Activated naive CD8-positive, alpha-beta T cell treated with anti-CD3 and anti-CD28 coated beads, Interleukin-2, amount 50 U/mL, for 24 hours (primary cell): ENCODE measurements around the gene SLC35F1.
"Not testable (repeated sequence)": the region's sequence is repeated elsewhere in the genome, so short reads cannot be mapped to it uniquely, and the experiment has no call there.

ENCODE experiments used
- ATAC-seq: fragments of 150-1000 bp; cut with Tn5 transposase; one replicate; pipeline ENCODE4 v1.10.0; 2021
- DNase-seq: peaks from one replicate; pipeline ENCODE4 v3.0.0; 2021
- H3K27ac Mint-ChIP-seq: one replicate; pipeline ENCODE4 v1.8.0; 2021; ENCODE audit warnings: mild to moderate bottlenecking, mixed read lengths
- H3K27me3 Mint-ChIP-seq: one replicate; pipeline ENCODE4 v1.8.0; 2021; ENCODE audit warnings: mixed read lengths
- H3K36me3 Mint-ChIP-seq: one replicate; pipeline ENCODE4 v1.8.0; 2021; ENCODE audit warnings: low read depth, mixed read lengths
- H3K4me1 Mint-ChIP-seq: one replicate; pipeline ENCODE4 v1.8.0; 2021; ENCODE audit warnings: mixed read lengths
- H3K4me3 Mint-ChIP-seq: one replicate; pipeline ENCODE4 v1.8.0; 2021; ENCODE audit warnings: mild to moderate bottlenecking, moderate library complexity, mixed read lengths
- H3K9me3 Mint-ChIP-seq: one replicate; pipeline ENCODE4 v1.8.0; 2021; ENCODE audit warnings: mixed read lengths

The SLC35F1 gene

GRCh38 chr6:117906958-117907600, at the start of gene SLC35F1:
SLC35F1 (plus strand) TSS chr6:117907264.
- Mint-ChIP-seq H3K9me3 (no peaks in the 10 kb centered on the region), H3K4me3 (peak within 1 kb of the TSS; percentile 55)
- DNase-seq: peak; percentile 54

GRCh38 chr6:117858601-117859000, 48.5 kb upstream of the SLC35F1 start:
- not testable (repeated sequence) for H3K9me3 Mint-ChIP-seq, H3K27ac Mint-ChIP-seq, H3K36me3 Mint-ChIP-seq, DNase-seq, H3K4me3 Mint-ChIP-seq, ATAC-seq, H3K4me1 Mint-ChIP-seq
- peaks cover 14% of the 10 kb centered on the region for H3K27me3 Mint-ChIP-seq

More at GRCh38 chr6:117906958-117907600, at the start of gene SLC35F1:
- Mint-ChIP-seq H3K27me3 (peaks cover 66% of the 10 kb centered on the region), H3K27ac (no peak within 1 kb of the TSS), H3K36me3 (no peaks in the 10 kb centered on the region), H3K4me1 (peaks cover 6% of the 10 kb centered on the region)
- peak; percentile 72 for ATAC-seq

DNA sequence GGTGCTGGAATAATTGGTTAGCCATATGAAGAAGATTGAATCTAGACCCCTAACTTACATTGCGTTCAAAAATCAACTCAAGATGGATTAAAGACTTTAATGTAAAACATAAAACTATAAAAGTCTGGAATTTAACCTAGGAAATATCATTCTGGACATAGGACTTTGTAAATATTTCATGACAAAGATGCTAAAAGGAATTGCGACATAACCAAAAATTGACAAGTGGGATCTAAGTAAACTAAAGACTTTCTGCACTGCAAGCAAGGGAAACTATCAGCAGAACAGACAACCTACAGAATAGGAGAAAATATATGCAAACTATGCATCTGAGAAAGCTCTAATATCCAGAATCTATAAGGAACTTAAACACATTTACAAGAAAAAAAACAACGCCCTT, 45.5 kb upstream of the SLC35F1 start:
- DNase-seq: no peak
- H3K4me1 Mint-ChIP-seq: no peaks in the 10 kb centered on the region
- H3K27ac Mint-ChIP-seq: no peak overlapping the region
- no peak for ATAC-seq
- no peak overlapping the region for H3K4me3 Mint-ChIP-seq
- H3K27me3 Mint-ChIP-seq: peaks cover 4% of the 10 kb centered on the region
- peaks cover 9% of the 10 kb centered on the region for H3K9me3 Mint-ChIP-seq
- no peaks in the 10 kb centered on the region for H3K36me3 Mint-ChIP-seq

DNA sequence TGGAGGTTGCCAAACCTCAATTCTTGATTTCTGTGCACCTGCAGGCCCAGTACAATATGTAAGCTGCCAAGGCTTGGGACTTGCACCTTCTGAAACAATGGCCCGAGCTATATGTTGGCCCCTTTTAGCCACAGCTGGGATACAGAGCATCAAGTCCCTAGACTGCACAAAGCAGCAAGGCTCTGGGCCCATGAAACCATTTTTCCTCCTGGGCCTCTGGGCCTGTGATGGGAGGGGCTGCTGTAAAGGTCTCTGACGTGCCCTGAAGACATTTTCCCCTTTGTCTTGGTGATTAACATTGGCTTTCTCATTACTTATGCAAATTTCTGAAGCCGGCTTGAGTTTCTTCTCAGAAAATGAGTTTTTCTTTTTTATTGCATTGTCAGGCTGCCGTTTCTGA, 40.5 kb upstream of the SLC35F1 start:
- peaks cover 16% of the 10 kb centered on the region for H3K9me3 Mint-ChIP-seq
- H3K36me3 Mint-ChIP-seq: peaks cover 4% of the 10 kb centered on the region

GRCh38 chr6:117870486-117871242, 36.4 kb upstream of the SLC35F1 start:
- Mint-ChIP-seq H3K27me3 (no peaks in the 10 kb centered on the region), H3K9me3 (peaks cover 12% of the 10 kb centered on the region), H3K4me3 (no peak overlapping the region), H3K27ac (no peak overlapping the region), H3K4me1 (no peaks in the 10 kb centered on the region), H3K36me3 (peaks cover 4% of the 10 kb centered on the region)
- DNase-seq: no peak
- ATAC-seq: no peak

More for the DNA sequence above, 40.5 kb upstream of the SLC35F1 start:
- no peaks in the 10 kb centered on the region for H3K4me1 Mint-ChIP-seq
- no peak for DNase-seq
- H3K27ac Mint-ChIP-seq: no peak overlapping the region
- no peak for ATAC-seq
- no peaks in the 10 kb centered on the region for H3K27me3 Mint-ChIP-seq
- H3K4me3 Mint-ChIP-seq: no peak overlapping the region

GRCh38 chr6:117880824-117881223, 26.2 kb upstream of the SLC35F1 start:
- ATAC-seq (no peak), DNase-seq (no peak)
- H3K27ac Mint-ChIP-seq: no peak overlapping the region
- no peaks in the 10 kb centered on the region for H3K4me1 Mint-ChIP-seq
- no peaks in the 10 kb centered on the region for H3K9me3 Mint-ChIP-seq
- no peak overlapping the region for H3K4me3 Mint-ChIP-seq
- peaks cover 2% of the 10 kb centered on the region for H3K27me3 Mint-ChIP-seq
- no peaks in the 10 kb centered on the region for H3K36me3 Mint-ChIP-seq

DNA sequence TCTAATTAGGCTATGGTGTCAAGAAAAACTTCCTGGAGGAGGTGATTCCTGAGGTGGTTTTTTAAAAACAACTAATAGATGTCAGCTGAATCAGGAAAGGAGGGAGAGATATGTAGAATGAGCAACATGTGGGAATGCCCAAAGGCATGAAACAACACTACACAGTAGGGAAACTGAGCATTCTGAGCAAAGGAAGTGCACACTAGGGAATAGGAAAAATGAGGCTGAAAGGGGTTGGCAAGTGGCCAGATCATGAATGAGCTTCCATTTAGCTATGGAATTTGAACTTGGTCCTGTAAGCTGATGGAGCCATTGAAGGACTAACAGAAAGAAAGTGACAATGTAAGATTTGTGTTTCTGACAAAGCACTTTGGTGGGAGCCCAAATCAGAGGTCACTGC, 16.9 kb upstream of the SLC35F1 start:
- H3K36me3 Mint-ChIP-seq: no peaks in the 10 kb centered on the region
- ATAC-seq (no peak), DNase-seq (no peak)
- H3K27ac Mint-ChIP-seq: no peak overlapping the region
- no peaks in the 10 kb centered on the region for H3K9me3 Mint-ChIP-seq
- no peak overlapping the region for H3K4me3 Mint-ChIP-seq
- H3K4me1 Mint-ChIP-seq: no peaks in the 10 kb centered on the region
- H3K27me3 Mint-ChIP-seq: peaks cover 4% of the 10 kb centered on the region

- peaks cover 6% of the 10 kb centered on the region for H3K4me1 Mint-ChIP-seq
- H3K27ac Mint-ChIP-seq: no peak overlapping the region
- peak overlapping the region; percentile 55 for H3K4me3 Mint-ChIP-seq
- DNase-seq: no peak
- H3K27me3 Mint-ChIP-seq: peaks cover 61% of the 10 kb centered on the region
- ATAC-seq: no peak
- no peaks in the 10 kb centered on the region for H3K36me3 Mint-ChIP-seq
- H3K9me3 Mint-ChIP-seq: no peaks in the 10 kb centered on the region
Measured at GRCh38 chr6:117906507-117906957, 532 bp upstream of the SLC35F1 start.

GRCh38 chr6:117907601-117908245, 659 bp downstream of the SLC35F1 start:
- H3K4me1 Mint-ChIP-seq: peaks cover 6% of the 10 kb centered on the region
- no peaks in the 10 kb centered on the region for H3K9me3 Mint-ChIP-seq
- ATAC-seq (peak; percentile 9), DNase-seq (no peak)
- H3K27me3 Mint-ChIP-seq: peaks cover 73% of the 10 kb centered on the region
- H3K27ac Mint-ChIP-seq: no peak overlapping the region
- H3K36me3 Mint-ChIP-seq: no peaks in the 10 kb centered on the region
- no peak overlapping the region for H3K4me3 Mint-ChIP-seq

GRCh38 chr6:117908246-117909068, 1.4 kb downstream of the SLC35F1 start:
- no peaks in the 10 kb centered on the region for H3K36me3 Mint-ChIP-seq
- peaks cover 74% of the 10 kb centered on the region for H3K27me3 Mint-ChIP-seq
- H3K27ac Mint-ChIP-seq: no peak overlapping the region
- H3K9me3 Mint-ChIP-seq: no peaks in the 10 kb centered on the region
- DNase-seq (no peak), ATAC-seq (no peak)
- H3K4me3 Mint-ChIP-seq: peak overlapping the region; percentile 50
- peaks cover 6% of the 10 kb centered on the region for H3K4me1 Mint-ChIP-seq

DNA sequence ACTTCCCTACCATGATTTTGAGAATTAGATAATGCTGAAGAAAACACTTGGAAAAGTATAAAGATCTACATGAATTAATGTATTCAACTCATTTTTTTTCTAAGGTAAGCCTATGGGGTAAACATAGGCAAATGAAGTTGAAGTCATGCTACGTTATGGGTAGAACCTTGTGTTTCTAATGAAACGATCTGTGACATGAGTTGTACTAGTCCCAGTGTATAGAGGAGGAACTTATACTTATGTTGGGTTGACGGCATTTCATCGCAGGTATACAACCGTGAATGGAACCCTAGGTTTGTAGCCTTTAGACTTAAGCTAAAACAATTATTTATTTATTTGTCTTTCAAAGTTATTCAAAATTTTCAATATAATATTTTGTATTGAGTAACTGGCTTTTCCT, 2.6 kb downstream of the SLC35F1 start:
- DNase-seq (no peak), ATAC-seq (no peak)
- H3K9me3 Mint-ChIP-seq: no peaks in the 10 kb centered on the region
- H3K27me3 Mint-ChIP-seq: peaks cover 65% of the 10 kb centered on the region
- H3K27ac Mint-ChIP-seq: no peak overlapping the region
- H3K36me3 Mint-ChIP-seq: no peaks in the 10 kb centered on the region
- H3K4me3 Mint-ChIP-seq: no peak overlapping the region
- H3K4me1 Mint-ChIP-seq: peaks cover 6% of the 10 kb centered on the region

- ATAC-seq (no peak), DNase-seq (no peak)
- H3K36me3 Mint-ChIP-seq: no peaks in the 10 kb centered on the region
- no peak overlapping the region for H3K4me3 Mint-ChIP-seq
- peaks cover 56% of the 10 kb centered on the region for H3K27me3 Mint-ChIP-seq
- no peaks in the 10 kb centered on the region for H3K9me3 Mint-ChIP-seq
- peaks cover 6% of the 10 kb centered on the region for H3K4me1 Mint-ChIP-seq
- no peak overlapping the region for H3K27ac Mint-ChIP-seq
Measured at GRCh38 chr6:117910549-117910948, 3.5 kb downstream of the SLC35F1 start.

DNA sequence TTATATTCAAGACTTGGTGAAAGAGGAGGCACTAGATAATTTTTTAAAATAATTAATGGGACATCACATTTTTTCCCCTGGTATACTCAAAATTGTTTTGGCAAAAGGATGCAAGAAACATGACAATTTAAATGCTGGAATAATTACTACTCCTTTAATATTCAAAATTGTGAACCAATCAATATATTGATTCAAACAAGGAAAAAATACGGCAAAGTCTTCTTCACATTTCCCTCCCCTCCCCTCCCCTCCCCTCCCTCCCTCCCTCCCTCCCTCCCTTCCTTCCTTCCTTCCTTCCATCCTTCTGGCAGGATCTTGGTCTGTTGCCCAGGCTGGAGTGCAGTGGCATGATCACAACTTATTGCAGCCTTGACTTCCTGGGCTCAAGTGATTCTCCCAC, 4.1 kb downstream of the SLC35F1 start:
- Mint-ChIP-seq H3K36me3 (no peaks in the 10 kb centered on the region), H3K27me3 (peaks cover 50% of the 10 kb centered on the region), H3K4me1 (peaks cover 6% of the 10 kb centered on the region), H3K27ac (no peak overlapping the region), H3K9me3 (no peaks in the 10 kb centered on the region), H3K4me3 (no peak overlapping the region)
- ATAC-seq: no peak
- no peak for DNase-seq

GRCh38 chr6:117911660-117912059, 4.6 kb downstream of the SLC35F1 start:
- no peak for ATAC-seq
- Mint-ChIP-seq H3K4me3 (no peak overlapping the region), H3K27me3 (peaks cover 44% of the 10 kb centered on the region)

More at GRCh38 chr6:117911660-117912059, 4.6 kb downstream of the SLC35F1 start:
- Mint-ChIP-seq H3K36me3 (no peaks in the 10 kb centered on the region), H3K27ac (no peak overlapping the region), H3K9me3 (no peaks in the 10 kb centered on the region), H3K4me1 (peaks cover 6% of the 10 kb centered on the region)
- no peak for DNase-seq
